Erythroblast (primary cell): Measurements from ENCODE around the gene SLTM.

ENCODE experiments used
- GATA1 ChIP-seq: IDR thresholded peaks from 2 replicates; pipeline ENCODE4 v1.6.1; 2011; ENCODE audit warnings: low read depth, mild to moderate bottlenecking, control low read depth, low read length, moderate library complexity
- POLR2A ChIP-seq: IDR thresholded peaks from 2 replicates; pipeline ENCODE4 v1.6.1; 2011; ENCODE audit warnings: mild to moderate bottlenecking, low read length

- TF ChIP-seq POLR2A (no peak), GATA1 (no peak)
Observed at GRCh38 chr15:58864602-58865424, 68.7 kb downstream of the SLTM start.
